ENCODE measurements around the gene ATR. TPM values are rescaled to one million over a fixed set of nuclear protein-coding genes. Genes with fewer than 3 reads are reported as not detected.
"Not testable (repeated sequence)": the region's sequence is repeated elsewhere in the genome, so short reads cannot be mapped to it uniquely, and the experiment has no call there.

ATR gene
- total and polyA plus RNA-seq, 9 of the 15 experiments (the other 6 are each of a cell fraction or from before 2014, with no cell fraction given), result 18.0 to 37.8 (median 23.2) TPM

- TF ChIP-seq HMBOX1 (IDR thresholded peaks at IDR 0.05) (peak; percentile 29; the same call in 1 of the 2 replicates), EHMT2 (IDR thresholded peaks at IDR 0.05) (no peak), NCOA6 (IDR thresholded peaks at IDR 0.05) (no peak), STAG1 (CRISPR knock-in tag; IDR thresholded peaks at IDR 0.05; ENCODE audit: borderline replicate concordance) (peak; percentile 50; the same call in 1 of the 2 replicates), ARID2 (IDR thresholded peaks at IDR 0.05) (peak; percentile 67), CC2D1A (IDR thresholded peaks at IDR 0.05) (peak; percentile 59; the same call in 1 of the 2 replicates), SMC3 (conservative IDR thresholded peaks at IDR 0.05; ENCODE audit: insufficient read depth, low read depth, low read length) (peak; percentile 58)
- TF ChIP-seq, protein P1, sequence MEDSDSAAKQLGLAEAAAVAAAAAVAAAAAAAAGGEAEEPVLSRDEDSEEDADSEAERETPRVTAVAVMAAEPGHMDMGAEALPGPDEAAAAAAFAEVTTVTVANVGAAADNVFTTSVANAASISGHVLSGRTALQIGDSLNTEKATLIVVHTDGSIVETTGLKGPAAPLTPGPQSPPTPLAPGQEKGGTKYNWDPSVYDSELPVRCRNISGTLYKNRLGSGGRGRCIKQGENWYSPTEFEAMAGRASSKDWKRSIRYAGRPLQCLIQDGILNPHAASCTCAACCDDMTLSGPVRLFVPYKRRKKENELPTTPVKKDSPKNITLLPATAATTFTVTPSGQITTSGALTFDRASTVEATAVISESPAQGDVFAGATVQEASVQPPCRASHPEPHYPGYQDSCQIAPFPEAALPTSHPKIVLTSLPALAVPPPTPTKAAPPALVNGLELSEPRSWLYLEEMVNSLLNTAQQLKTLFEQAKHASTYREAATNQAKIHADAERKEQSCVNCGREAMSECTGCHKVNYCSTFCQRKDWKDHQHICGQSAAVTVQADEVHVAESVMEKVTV (CRISPR knock-in tag; IDR thresholded peaks at IDR 0.05), result peak; percentile 78
These were observed 8.4 kb upstream of the ATR start (continued) for GRCh38 chr3:142586803-142587406.

GRCh38 chr3:142581070-142581469 is 2.5 kb upstream of the ATR start:
- H3K9me3 ChIP-seq (replicated peaks; ENCODE audit: control insufficient read depth, insufficient read depth, low read depth, low read length); intact Hi-C loops (cut with micrococcal nuclease); H3K27ac ChIP-seq (ENCODE audit: extremely low read depth, low read depth, low read length); ATAC-seq; H3K4me1 ChIP-seq (replicated peaks in 1 of 2; ENCODE audit: control insufficient read depth in 2 of 2, insufficient read depth in 2 of 2, low read length in 2 of 2); DNase-seq (ENCODE audit: extremely low read depth in 1 of 4, low spot score in 3 of 4); FAIRE-seq; H3K9me1 ChIP-seq (ENCODE audit: control insufficient read depth, insufficient read depth, low read length); H3K27me3 ChIP-seq (ENCODE audit: control insufficient read depth in 2 of 2, insufficient read depth in 2 of 2, low read length in 2 of 2); CTCF ChIA-PET (ENCODE audit: low intra/inter-chr PET ratio); H3K36me3 ChIP-seq (ENCODE audit: control insufficient read depth, insufficient read depth, low read length); H4K20me1 ChIP-seq (replicated peaks; ENCODE audit: control insufficient read depth, insufficient read depth, low read length); BruUV-seq (replicated peaks); H3K9ac ChIP-seq (ENCODE audit: insufficient read depth in 1 of 2, low read depth in 2 of 2, low read length in 2 of 2); H3K4me3 ChIP-seq; H3K4me2 ChIP-seq (ENCODE audit: insufficient read depth, low read length); TF ChIP-seq ATF3 (CRISPR knock-in tag; conservative IDR thresholded peaks at IDR 0.05); CEBPG (CRISPR knock-in tag; IDR thresholded peaks at IDR 0.05): not testable (repeated sequence)
- in situ Hi-C loops (cut with MboI), result loop anchor here (10.0 kb wide), 1 partner anchor 324 kb away; no protein-coding TSS in a partner anchor
- H3K79me2 ChIP-seq (ENCODE audit: control insufficient read depth, insufficient read depth, low read length), result peaks cover 25% of the 10 kb centered on the region
- POLR2A ChIA-PET, result interaction anchor here (0.8 to 3.5 kb wide), 3 partner anchors 9 to 420 kb away, joined by 3 to 20 read pairs (median 3); partner anchors contain the start of gene U2SURP
- peak overlapping the region; percentile 16; the same call in 1 of the 2 replicates for H2AFZ ChIP-seq (ENCODE audit: low read depth, low read length)
- peak; percentile 57 for TF ChIP-seq ATF3 (IDR thresholded peaks at IDR 0.05)
- peak in 1 of 2 experiments; percentile 16; a peak in 2 of 4 replicates for TF ChIP-seq TRIM24 (IDR thresholded peaks at IDR 0.05)
- TF ChIP-seq CEBPG (tag; conservative IDR thresholded peaks at IDR 0.05 in 1 of 2, IDR thresholded peaks at IDR 0.05 in 1 of 2), result 0 out of 4 replicates have a peak, but pooled peaks have one; percentile 10 to 24
- 0 out of 2 replicates have a peak, but pooled peaks have one; percentile 22 for TF ChIP-seq CEBPB (tag; IDR thresholded peaks at IDR 0.05)
- WGBS (ENCODE audit: insufficient coverage, low coverage, missing lambda C conversion rate), result 50% methylated on average over 4 of the region's 11 CpGs
